ENCODE data around the gene NUDT16L1. TPM values are rescaled to one million over a fixed set of nuclear protein-coding genes. Genes with fewer than 3 reads are reported as not detected.

Gene NUDT16L1
- total and polyA plus RNA-seq, 2 of the 13 experiments (the other 11 are each of a cell fraction or from before 2014, with no cell fraction given): 28.0 to 40.5 TPM

DNA sequence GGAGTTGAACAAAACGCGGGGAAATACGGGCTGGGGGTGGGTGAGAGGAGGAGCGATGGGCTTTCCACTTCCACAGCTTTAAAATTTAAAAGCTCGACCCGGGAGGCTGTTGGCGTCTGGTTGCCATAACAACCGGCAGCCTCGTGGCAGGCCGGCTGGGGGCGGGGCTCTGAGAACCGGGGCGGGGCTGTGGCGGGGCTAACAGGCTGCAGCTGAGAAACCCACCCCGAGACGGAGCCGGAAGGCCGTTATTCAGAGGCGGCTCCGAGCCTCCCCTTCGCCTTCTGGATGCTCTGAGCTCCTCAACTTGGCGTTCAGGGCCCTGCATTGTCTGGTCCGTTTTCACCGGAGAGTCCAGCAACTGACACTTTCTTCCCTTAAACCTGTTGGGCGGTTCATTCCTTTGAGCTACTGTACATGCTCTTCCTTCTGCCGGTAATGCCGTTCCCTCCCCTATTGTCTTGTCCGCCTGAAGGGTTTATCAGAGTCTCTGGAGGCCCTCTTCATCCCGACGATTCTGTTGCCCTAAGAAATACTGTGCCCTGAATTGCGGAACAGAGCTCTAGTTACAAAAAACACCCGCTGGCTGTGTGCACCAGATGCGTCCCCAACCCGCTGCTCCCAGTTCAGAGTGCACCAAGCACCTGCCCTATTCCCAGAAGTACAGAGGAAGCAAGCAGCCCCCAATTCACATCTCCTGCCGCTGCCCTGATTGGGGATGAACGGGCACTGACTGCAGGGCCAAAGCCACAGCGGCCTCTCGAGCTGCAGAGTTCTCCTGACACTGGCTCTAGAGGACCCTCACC is 41.6 kb downstream of the NUDT16L1 start (continued):
- TF ChIP-seq SAP130 (CRISPR knock-in tag; IDR thresholded peaks at IDR 0.05; ENCODE audit: low read depth): no peak
- TF ChIP-seq ZNF143 (CRISPR knock-in tag; IDR thresholded peaks at IDR 0.05): no peak
- TF ChIP-seq, protein P1, sequence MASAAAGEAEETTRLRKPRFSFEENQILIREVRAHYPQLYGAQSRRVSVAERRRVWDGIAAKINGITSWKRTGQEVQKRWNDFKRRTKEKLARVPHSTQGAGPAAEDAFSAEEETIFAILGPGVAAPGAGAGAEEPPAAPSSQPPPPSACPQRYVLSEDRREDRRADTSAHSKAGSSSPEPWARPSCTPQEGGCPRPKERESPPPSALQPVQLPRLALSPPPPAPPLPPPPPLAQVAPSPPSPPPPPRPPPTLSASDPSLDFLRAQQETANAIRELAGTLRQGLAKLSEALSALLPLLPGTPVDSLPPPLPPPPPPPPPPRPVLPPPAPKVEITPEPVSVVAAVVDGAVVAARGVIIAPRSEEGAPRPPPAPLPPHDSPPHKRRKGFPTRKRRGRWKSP (CRISPR knock-in tag; IDR thresholded peaks at IDR 0.05): peak; percentile 47; the same call in 1 of the 2 replicates
- TF ChIP-seq, protein P2, sequence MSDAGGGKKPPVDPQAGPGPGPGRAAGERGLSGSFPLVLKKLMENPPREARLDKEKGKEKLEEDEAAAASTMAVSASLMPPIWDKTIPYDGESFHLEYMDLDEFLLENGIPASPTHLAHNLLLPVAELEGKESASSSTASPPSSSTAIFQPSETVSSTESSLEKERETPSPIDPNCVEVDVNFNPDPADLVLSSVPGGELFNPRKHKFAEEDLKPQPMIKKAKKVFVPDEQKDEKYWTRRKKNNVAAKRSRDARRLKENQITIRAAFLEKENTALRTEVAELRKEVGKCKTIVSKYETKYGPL (CRISPR knock-in tag; IDR thresholded peaks at IDR 0.05): no peak
- TF ChIP-seq ZKSCAN8 (CRISPR knock-in tag; IDR thresholded peaks at IDR 0.05; ENCODE audit: borderline replicate concordance): no peak
- TF ChIP-seq, protein P3, sequence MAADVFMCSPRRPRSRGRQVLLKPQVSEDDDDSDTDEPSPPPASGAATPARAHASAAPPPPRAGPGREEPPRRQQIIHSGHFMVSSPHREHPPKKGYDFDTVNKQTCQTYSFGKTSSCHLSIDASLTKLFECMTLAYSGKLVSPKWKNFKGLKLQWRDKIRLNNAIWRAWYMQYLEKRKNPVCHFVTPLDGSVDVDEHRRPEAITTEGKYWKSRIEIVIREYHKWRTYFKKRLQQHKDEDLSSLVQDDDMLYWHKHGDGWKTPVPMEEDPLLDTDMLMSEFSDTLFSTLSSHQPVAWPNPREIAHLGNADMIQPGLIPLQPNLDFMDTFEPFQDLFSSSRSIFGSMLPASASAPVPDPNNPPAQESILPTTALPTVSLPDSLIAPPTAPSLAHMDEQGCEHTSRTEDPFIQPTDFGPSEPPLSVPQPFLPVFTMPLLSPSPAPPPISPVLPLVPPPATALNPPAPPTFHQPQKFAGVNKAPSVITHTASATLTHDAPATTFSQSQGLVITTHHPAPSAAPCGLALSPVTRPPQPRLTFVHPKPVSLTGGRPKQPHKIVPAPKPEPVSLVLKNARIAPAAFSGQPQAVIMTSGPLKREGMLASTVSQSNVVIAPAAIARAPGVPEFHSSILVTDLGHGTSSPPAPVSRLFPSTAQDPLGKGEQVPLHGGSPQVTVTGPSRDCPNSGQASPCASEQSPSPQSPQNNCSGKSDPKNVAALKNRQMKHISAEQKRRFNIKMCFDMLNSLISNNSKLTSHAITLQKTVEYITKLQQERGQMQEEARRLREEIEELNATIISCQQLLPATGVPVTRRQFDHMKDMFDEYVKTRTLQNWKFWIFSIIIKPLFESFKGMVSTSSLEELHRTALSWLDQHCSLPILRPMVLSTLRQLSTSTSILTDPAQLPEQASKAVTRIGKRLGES (CRISPR knock-in tag; IDR thresholded peaks at IDR 0.05; ENCODE audit: borderline replicate concordance): no peak
- TF ChIP-seq, protein P4, sequence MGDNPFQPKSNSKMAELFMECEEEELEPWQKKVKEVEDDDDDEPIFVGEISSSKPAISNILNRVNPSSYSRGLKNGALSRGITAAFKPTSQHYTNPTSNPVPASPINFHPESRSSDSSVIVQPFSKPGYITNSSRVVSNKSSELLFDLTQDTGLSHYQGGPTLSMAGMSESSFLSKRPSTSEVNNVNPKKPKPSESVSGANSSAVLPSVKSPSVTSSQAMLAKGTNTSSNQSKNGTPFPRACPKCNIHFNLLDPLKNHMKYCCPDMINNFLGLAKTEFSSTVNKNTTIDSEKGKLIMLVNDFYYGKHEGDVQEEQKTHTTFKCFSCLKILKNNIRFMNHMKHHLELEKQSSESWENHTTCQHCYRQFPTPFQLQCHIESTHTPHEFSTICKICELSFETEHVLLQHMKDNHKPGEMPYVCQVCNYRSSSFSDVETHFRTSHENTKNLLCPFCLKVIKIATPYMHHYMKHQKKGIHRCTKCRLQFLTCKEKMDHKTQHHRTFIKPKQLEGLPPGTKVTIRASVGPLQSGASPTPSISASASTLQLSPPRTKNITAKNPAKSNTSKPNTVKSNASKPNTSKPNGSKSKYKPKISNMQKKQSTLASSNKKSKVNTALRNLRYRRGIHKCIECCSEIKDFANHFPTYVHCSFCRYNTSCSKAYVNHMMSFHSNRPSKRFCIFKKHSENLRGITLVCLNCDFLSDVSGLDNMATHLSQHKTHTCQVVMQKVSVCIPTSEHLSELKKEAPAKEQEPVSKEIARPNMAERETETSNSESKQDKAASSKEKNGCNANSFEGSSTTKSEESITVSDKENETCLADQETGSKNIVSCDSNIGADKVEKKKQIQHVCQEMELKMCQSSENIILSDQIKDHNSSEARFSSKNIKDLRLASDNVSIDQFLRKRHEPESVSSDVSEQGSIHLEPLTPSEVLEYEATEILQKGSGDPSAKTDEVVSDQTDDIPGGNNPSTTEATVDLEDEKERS (CRISPR knock-in tag; IDR thresholded peaks at IDR 0.05): 0 out of 2 replicates have a peak, but pooled peaks have one; percentile 40
- TF ChIP-seq, protein P5, sequence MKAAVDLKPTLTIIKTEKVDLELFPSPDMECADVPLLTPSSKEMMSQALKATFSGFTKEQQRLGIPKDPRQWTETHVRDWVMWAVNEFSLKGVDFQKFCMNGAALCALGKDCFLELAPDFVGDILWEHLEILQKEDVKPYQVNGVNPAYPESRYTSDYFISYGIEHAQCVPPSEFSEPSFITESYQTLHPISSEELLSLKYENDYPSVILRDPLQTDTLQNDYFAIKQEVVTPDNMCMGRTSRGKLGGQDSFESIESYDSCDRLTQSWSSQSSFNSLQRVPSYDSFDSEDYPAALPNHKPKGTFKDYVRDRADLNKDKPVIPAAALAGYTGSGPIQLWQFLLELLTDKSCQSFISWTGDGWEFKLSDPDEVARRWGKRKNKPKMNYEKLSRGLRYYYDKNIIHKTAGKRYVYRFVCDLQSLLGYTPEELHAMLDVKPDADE (CRISPR knock-in tag; IDR thresholded peaks at IDR 0.05): no peak
- TF ChIP-seq TGIF2 (CRISPR knock-in tag; IDR thresholded peaks at IDR 0.05): 0 out of 2 replicates have a peak, but pooled peaks have one; percentile 6
- TF ChIP-seq, protein P6, sequence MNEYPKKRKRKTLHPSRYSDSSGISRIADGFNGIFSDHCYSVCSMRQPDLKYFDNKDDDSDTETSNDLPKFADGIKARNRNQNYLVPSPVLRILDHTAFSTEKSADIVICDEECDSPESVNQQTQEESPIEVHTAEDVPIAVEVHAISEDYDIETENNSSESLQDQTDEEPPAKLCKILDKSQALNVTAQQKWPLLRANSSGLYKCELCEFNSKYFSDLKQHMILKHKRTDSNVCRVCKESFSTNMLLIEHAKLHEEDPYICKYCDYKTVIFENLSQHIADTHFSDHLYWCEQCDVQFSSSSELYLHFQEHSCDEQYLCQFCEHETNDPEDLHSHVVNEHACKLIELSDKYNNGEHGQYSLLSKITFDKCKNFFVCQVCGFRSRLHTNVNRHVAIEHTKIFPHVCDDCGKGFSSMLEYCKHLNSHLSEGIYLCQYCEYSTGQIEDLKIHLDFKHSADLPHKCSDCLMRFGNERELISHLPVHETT (CRISPR knock-in tag; conservative IDR thresholded peaks at IDR 0.05): 0 out of 2 replicates have a peak, but pooled peaks have one; percentile 46
- peak in 1 of 2 experiments; percentile 67; a peak in 1 of 4 replicates for TF ChIP-seq POLR2A (IDR thresholded peaks at IDR 0.05; ENCODE audit: insufficient read depth in 1 of 2, low read depth in 2 of 2, low read length in 2 of 2)
- TF ChIP-seq RFX3 (CRISPR knock-in tag; IDR thresholded peaks at IDR 0.05): peak; percentile 88
- 0 out of 2 replicates have a peak, but pooled peaks have one; percentile 18 for TF ChIP-seq ARNTL (CRISPR knock-in tag; IDR thresholded peaks at IDR 0.05)
- TF ChIP-seq, protein P7, sequence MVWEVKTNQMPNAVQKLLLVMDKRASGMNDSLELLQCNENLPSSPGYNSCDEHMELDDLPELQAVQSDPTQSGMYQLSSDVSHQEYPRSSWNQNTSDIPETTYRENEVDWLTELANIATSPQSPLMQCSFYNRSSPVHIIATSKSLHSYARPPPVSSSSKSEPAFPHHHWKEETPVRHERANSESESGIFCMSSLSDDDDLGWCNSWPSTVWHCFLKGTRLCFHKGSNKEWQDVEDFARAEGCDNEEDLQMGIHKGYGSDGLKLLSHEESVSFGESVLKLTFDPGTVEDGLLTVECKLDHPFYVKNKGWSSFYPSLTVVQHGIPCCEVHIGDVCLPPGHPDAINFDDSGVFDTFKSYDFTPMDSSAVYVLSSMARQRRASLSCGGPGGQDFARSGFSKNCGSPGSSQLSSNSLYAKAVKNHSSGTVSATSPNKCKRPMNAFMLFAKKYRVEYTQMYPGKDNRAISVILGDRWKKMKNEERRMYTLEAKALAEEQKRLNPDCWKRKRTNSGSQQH (CRISPR knock-in tag; IDR thresholded peaks at IDR 0.05; ENCODE audit: low read depth): no peak
- 0 out of 2 replicates have a peak, but pooled peaks have one; percentile 28 for TF ChIP-seq MED1 (CRISPR knock-in tag; IDR thresholded peaks at IDR 0.05)
- no peak for TF ChIP-seq STAG1 (CRISPR knock-in tag; IDR thresholded peaks at IDR 0.05)
- TF ChIP-seq ZNF652 (CRISPR knock-in tag; IDR thresholded peaks at IDR 0.05; ENCODE audit: borderline replicate concordance, low read depth): no peak

All from HepG2 (cell line).